Non-pigmented ciliary epithelial cell (primary cell): Measurements from ENCODE around the gene GNB3.

ENCODE experiments used
- DNase-seq: peaks from one replicate; pipeline ENCODE4 v3.0.0-alpha.2; 2010; ENCODE audit warnings: low read depth

GNB3 gene

DNA sequence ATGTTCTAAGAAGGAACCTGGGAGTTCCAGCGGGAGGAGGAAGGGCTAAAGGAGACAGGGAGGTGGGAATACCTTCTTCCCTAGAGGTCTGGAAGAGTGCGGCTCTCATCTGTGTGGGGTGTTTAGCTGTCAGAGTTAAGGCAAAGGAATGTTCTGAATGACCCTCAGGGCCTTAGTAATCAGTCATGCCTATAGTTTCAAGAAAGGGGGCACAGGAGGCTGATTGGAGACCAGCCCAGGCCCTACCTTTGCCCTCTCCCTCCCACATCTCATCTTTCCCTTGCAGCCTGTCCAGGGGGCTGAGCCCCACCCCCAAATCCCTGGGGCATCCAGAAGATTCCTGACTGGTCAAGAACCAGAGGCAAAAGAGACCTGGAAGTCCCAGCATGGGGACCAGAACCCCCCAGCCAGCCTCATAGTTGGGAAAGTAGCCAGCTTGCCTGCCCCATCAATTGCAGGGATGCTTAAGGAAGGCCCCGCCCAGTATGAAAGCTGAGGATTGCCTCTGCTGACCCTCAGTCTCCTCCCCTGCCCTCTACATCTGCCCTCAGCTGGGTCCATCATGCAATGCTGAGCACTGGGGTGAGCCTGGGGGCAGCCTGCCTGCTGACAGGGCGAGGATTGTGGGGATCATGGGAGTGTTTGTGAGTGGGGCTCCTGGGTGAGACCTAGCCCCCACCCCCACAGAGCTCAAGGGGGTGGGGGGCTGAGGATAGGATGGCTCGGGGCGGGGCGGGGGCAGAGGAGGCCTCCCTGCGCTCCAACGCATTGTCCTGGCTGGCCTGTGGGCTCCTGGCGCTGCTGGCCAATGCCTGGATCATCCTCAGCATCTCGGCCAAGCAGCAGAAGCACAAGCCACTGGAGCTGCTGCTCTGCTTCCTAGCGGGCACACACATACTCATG is 17.3 kb upstream of the GNB3 start:
- no peak for DNase-seq

DNA sequence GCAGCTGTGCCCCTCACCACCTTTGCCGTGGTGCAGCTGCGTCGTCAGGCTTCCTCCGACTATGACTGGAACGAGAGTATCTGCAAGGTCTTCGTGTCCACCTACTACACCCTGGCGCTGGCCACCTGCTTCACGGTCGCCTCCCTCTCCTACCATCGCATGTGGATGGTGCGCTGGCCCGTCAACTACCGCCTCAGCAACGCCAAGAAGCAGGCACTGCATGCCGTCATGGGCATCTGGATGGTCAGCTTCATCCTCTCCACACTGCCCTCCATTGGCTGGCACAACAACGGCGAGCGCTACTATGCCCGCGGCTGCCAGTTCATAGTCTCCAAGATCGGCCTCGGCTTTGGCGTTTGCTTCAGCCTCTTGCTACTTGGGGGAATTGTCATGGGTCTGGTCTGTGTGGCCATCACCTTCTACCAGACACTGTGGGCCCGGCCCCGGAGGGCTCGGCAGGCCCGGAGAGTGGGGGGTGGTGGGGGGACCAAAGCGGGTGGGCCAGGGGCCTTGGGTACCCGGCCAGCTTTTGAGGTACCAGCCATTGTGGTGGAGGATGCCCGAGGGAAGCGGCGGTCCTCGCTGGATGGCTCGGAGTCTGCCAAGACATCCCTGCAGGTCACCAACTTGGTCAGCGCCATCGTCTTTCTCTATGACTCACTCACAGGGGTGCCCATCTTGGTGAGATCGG is 16.5 kb upstream of the GNB3 start:
- DNase-seq, result no peak

DNA sequence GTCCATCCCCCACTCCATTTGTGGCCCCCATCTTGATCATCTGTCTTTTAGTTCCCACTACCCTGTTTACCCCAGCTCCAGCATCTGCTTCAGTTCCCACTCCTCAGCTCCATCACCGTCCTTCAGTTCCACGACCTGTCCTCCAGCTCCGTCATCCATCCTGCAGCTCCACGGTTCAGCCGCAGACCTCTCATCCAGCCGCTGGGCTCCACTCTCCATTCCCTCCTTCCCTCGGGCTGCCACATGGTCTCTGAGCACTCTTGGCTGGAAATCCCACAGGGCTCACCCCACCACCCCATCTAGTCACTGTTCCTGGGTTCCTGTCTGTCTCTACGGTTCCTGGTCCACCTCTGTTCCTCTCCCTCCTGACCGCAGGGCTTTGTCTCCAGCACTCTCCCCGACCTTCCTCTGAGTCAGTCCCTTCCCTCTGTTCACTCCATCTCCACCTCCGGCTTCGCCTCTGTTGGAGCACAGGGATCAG is 15.8 kb upstream of the GNB3 start:
- DNase-seq, result no peak

DNA sequence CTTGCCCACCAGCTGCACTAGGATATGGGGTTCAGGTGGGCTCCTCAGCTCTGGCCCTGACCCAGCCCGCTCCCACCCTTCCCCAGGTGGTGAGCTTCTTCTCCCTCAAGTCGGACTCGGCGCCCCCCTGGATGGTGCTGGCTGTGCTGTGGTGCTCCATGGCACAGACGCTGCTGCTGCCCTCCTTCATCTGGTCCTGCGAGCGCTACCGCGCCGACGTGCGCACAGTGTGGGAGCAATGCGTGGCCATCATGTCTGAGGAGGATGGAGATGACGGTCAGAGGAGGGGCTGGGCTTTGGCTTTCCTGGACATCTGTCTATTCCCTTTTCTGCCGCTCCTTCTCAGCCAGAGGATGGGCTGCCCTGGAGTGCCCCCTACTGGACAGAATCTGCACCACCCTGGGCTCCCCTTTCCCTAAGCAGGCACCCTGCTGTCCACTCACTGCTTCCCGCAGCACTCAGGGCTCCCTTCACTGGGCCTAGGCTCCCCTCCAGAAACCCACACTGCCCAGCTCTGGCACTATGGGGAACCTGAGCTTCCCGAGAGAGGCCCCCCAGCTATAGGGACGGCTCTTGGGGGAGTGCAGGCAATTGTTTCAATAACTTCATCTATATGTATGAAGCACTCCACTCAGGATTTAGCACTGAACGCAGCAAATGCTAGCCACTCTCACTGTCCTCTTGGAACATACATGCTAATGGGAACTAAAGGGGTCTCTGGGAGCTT is 15.2 kb upstream of the GNB3 start:
- no peak for DNase-seq

DNA sequence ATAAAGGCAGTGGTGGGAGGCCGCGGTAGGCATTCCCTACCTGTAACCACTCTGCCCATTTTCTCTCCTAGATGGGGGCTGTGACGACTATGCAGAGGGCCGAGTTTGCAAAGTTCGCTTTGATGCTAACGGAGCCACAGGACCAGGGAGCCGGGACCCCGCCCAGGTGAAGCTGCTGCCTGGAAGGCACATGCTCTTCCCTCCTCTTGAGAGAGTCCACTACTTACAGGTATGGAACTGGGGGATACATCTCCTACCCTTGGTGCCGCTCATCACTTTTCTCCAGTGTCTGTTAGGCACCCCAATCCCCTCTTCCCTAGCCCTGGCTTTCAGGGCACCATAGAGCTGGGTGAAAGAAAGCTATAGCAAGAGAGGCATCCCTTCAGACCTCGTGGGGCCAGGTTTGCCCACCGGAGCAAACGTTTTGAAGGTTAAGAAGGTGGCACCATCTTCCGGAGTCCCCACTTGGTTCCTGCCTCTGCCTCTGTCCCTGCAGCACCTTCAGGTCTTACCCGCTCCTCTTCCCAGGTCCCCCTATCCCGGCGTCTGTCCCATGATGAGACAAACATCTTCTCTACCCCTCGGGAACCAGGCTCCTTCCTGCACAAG is 14.5 kb upstream of the GNB3 start:
- no peak for DNase-seq

DNA sequence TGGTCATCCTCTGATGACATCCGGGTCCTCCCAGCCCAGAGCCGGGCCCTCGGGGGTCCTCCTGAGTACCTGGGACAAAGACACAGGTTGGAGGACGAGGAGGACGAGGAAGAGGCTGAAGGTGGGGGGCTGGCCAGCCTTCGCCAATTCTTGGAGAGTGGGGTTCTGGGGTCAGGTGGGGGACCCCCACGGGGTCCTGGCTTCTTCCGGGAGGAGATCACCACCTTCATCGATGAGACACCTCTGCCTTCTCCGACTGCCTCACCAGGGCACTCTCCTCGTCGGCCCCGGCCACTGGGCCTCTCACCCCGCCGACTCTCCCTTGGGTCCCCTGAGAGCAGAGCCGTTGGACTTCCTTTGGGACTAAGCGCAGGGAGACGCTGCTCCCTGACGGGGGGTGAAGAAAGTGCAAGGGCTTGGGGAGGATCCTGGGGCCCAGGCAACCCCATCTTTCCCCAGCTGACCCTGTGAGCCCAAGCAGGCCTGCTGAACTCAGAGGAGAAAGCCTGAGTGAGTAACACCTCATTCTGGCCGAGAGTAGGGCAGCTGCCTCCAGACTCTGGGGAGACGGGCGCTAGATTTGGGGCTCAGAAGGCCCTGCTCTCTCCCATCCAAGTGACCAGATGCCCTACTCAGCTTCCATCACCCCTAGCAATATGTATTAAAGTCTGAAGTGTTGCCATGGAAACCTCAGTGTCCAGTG is 13.8 kb upstream of the GNB3 start:
- DNase-seq, result no peak

DNA sequence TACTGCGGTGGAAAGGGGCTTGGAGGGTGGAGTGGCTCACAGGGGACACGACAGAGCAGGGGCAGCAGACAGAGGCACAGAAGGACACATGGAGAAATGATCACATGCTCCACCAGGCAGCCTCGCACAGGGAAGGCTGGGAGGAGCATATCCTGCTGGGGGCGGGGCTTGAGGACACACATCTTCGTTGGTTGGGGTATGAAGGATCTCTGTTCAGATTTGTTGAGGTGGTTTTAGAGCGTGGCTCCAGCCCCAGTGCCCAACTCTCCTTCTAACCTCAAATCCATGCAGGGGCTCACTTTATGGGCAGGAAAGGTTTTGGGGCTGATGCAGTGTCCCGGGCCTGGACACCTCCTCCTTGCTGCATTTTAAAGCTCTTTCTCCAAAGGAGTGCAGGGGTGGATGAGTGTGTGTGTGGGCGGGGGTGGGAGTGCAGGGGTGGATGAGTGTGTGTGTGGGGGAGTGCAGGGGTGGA is 13.3 kb upstream of the GNB3 start:
- DNase-seq, result no peak

DNA sequence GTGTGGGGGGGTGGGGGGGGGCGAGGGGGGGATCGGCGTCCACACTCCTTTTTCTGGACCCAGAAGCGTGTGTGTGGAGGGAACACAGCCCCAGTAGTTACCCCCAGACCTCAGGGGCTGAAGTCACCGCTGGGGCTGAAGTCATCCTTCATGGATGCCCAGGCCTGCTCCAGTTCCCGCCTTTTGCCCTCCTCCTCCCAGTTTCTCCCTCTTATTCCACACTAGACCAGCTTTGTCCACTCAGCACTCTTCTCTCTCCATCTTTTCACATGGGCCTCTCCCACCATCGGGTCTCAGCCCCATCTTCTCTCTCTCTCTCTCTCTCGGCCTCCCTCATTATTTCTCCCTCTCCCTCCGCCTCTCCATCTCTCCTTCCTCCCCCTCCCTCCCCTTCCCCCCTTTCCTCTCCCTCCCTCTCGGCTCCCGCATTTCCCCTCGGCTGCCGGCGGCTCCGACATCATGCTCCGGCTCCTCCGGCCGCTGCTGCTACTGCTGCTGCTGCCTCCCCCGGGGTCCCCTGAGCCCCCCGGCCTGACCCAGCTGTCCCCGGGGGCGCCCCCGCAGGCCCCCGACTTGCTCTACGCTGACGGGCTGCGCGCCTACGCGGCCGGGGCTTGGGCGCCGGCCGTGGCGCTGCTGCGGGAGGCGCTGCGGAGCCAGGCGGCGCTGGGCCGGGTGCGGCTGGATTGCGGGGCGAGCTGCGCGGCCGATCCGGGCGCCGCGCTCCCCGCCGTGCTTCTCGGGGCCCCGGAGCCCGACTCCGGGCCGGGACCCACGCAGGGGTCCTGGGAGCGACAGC is 12.5 kb upstream of the GNB3 start, which contains the start of gene P3H3:
TSS of gene P3H3 (plus strand) at position 426 of the 799 bp plus-strand sequence. CDS start at position 460, 34 bp downstream.
- no peak for DNase-seq

DNA sequence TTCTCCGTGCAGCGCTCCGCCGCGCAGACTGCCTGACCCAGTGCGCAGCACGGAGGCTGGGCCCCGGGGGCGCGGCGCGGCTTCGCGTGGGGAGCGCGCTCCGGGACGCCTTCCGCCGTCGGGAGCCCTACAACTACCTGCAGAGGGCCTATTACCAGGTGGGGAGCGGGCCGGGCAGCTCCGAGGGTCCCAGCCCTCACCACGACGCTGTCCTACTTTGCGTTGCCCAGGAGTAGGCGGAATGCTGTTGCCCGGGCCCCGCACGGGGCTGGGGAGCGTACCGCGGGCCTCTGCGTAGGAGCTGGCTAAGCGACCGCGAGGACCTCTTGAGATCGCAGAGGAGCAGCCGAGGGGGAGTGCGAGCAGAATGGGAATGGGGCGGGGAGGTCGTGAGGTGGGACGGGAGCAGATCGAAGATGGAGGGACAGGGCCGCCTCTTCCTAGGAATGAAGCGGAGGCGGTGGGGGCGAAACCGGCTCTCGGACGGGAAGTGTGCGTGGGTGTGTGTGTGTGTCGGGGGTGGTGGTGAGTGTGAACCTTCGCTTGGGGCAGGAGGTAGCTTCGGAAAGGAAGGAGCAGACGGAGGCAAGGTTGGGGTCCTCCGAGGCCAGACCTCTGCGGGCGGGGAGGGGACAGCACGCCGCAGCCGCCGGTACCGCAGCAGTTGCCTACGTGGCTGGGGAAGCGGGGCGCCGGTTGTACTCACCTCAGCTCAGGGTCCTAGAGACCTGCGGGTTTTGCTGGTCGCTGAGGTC is 11.8 kb upstream of the GNB3 start:
- DNase-seq, result no peak

DNA sequence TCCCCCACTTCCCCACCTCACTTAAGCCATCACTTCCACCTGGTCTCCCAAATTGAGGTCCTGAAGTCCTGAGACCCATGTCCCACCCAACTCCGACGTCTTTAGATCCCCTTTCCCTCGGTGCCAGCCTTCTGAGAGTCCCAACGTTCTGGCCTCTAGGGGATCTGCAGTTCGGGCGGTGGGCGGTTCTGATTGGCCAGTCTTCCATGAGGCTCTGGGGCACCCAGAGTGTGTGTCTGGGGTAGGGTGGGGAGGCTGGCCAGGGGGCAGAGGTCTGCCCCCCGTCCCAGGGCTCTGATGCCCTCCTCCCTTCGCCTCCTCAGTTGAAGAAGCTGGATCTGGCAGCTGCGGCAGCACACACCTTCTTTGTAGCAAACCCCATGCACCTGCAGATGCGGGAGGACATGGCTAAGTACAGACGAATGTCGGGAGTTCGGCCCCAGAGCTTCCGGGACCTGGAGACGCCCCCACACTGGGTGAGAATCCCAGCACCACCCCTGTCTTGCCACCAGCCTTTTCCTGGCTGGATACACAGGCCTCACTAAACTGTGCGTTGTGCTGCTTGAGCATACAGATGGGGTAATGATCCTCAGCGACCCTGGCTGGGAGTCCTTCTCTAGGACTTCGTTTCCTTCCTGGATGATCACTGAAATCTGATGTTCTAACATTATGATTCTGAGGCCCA is 11.0 kb upstream of the GNB3 start:
- no peak for DNase-seq

DNA sequence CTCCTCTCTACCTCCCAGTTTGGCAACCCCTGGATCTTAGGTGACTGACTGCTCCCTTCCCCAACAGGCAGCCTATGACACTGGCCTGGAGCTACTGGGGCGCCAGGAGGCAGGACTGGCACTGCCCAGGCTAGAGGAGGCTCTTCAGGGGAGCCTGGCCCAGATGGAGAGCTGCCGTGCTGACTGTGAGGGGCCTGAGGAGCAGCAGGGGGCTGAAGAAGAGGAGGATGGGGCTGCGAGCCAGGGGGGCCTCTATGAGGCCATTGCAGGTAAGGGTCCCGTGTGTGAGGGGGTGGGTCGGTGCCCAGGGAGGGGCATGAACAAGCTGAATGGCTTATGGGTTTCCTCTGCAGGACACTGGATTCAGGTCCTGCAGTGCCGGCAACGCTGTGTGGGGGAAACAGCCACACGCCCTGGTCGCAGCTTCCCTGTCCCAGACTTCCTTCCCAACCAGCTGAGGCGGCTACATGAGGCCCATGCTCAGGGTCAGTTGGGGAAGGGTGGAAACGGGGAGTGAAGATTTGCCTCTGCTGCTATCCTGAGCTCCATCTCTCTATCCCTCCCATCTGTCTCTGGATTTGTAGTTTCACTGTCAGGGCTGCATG is 10.3 kb upstream of the GNB3 start:
- no peak for DNase-seq

DNA sequence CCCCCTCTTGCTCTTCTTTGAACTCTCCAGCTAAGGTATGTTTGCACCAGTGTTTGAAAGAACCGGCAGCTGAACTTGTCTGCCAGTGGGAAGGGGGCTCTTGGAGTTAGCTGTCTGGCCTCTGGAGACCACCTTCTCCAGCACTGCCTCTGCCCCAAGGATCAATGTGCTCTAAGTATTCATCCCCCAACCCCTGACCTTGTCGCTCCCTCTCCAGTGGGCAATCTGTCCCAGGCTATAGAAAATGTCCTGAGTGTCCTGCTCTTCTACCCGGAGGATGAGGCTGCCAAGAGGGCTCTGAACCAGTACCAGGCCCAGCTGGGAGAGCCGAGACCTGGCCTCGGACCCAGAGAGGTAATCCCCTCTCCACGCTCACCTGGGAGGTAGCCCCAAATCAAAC is 9.7 kb upstream of the GNB3 start:
- no peak for DNase-seq

DNA sequence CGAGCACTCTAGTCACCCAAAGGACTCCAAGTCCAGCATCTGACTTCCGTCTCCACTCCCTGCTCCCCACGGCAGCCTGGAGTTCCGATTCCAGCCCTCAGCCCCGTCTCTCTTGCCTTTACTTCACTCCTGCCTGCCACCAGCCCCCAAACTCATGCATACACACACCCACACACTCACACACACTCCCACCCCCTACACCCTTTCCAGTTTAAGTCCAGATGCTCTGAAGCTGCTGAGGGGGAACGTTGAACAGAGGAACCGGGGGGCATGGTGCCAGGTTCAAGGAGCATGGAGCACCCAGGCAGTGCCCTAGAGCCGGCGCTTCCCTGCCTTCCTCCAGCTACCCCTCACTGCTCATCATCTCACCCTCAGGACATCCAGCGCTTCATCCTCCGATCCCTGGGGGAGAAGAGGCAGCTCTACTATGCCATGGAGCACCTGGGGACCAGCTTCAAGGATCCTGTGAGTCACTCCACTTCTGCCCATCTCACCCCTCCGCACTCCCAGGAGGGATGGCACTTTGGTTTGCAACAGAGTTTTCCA is 9.2 kb upstream of the GNB3 start:
- DNase-seq, result no peak

DNA sequence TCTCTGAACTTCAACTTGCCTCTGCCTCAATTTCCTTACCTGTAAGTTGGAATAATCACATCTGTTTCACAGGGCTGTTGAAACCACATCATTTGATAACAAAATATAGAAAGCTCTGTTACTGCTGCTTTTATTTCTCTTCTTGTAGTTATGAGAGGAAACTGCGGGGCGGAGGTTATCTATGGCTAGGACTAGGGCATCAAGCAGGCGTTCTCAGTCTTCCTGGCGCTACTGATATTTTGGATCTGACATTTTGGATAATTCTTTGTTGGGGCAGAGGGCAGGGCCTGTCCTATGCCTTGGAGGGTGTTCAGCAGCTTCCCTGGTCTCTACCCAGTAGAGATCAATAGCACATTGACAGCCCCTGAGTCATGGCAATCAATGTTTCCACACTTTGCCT is 8.6 kb upstream of the GNB3 start:
- DNase-seq, result no peak

DNA sequence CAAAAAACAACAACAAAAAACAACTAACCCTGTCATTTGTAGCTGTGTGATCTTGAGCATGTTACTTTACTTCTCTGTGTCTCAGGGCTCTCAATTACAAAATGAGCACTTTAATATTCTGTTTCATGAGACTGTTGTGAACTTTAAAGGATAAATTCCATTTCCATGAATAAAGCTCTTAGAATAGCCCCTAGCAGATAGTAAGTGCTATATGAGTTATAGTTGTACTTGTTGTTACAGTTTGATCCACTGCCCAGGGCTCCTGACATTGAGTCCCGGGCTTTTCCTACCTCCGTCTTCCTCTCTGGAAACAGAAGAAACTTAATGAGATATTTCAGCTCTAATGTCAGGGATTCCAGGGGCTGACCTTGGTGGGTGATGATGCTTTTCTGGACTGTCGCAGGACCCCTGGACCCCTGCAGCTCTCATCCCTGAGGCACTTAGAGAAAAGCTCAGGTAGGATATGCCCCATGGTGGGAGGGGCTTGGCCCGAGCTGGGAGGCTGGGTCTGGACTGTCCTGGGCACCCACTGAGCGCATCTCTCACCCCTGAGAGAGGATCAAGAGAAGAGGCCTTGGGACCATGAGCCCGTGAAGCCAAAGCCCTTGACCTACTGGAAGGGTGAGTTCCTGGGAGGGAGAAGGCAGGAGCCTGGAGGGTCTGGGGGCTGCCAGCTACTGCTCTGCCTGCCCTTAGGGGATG is 7.4 kb upstream of the GNB3 start:
- DNase-seq, result no peak

DNA sequence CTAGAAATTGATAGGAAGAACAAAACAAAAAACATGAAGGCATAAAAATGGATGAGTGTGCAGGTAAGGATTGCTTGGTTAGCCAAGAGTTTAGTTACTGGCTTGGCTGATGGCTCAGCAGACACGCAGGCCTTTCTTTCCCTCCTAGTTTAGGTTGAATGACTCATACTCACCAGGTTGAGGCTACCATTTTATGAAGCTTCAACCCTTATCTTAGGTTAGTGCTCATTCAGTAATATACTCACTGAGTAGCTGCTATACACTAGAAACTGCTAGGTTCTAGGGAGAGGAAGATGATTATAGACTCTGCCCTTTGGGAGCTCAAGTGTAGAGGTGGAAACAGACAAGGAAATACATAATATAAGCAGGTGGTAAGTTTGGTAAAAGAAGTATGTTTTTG is 6.5 kb upstream of the GNB3 start:
- no peak for DNase-seq

DNA sequence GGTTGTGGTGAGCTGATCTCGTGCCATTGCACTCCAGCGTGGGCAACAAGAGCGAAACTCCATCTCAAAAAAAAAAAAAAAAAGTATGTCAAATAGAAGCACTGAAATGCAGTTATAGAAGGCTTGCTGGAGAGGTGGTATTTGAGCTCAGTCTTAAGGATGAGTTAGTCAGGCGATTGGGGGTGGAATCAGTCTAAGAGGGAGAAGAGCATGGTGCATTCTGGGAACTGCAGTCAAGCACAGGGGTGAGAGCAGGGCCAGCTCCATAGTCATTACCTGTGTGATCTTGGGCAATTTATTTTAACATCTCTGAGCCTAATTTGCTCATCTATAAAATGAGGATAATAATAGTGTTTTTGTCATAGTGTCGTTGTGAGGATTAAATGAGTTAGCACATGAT is 5.9 kb upstream of the GNB3 start:
- no peak for DNase-seq

DNA sequence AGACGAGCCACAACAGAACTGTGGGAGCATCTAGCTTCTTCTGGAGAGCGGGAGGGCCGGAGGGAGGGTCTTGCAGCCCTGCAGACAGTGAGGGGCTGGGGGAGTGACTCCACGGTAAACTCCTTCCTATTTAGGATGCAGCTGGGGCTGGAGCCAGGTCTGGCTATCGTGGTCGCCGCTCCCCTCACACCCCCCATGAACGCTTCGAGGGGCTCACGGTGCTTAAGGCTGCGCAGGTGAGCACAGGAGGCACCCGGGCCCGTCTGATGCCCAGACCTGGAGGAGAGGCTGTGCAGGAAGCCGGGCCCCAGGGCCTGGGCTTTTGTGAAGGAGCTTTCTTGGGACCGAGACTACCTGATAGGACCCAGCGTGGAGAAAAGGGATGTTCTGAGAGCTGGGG is 3.9 kb upstream of the GNB3 start:
- DNase-seq, result no peak
